H1 (cell line): ENCODE results near the gene CROT. TPM values are rescaled to one million over a fixed set of nuclear protein-coding genes. Genes with fewer than 3 reads are reported as not detected.

ENCODE experiments used
- CTCF ChIA-PET: fragments of 300-600 bp; sonication (Branson Sonifier 250); formaldehyde crosslinking; loops from one replicate; lab custom pipeline; 2021; ENCODE audit not compliant: partially characterized antibody; lab: Charles Lee
- POLR2A ChIA-PET: fragments of 300-600 bp; sonication (Branson Sonifier 250); formaldehyde crosslinking; loops from one replicate; lab custom pipeline; 2021; ENCODE audit warnings: inconsistent platforms; ENCODE audit not compliant: partially characterized antibody; lab: Charles Lee
- DNase-seq, 2 experiments: peaks; one replicate each; pipeline versions ENCODE4 v3.0.0 to v3.0.0-alpha.2; 2010 to 2022; ENCODE audit warnings: low spot score in 2 of 2, low read depth in 1 of 2, mixed read lengths in 1 of 2
- FAIRE-seq: peaks from 2 replicates; lab custom pipeline; 2011; peaks lifted over from hg19 to GRCh38; lab: Jason Lieb, UNC
- H2AFZ ChIP-seq: 2 replicates; pipeline ENCODE4 v1.8.1; 2012; ENCODE audit warnings: low read length, inconsistent platforms
- H2AK5ac ChIP-seq: 2 replicates; pipeline ENCODE4 v1.6.1; 2013; ENCODE audit warnings: low read depth, low read length
- H2BK120ac ChIP-seq: replicated peaks from 2 replicates; pipeline ENCODE3; 2013; ENCODE audit warnings: low read depth, low read length, inconsistent platforms
- H2BK12ac ChIP-seq: 2 replicates; pipeline ENCODE4 v1.6.1; 2013; ENCODE audit warnings: low read depth, low read length
- H2BK15ac ChIP-seq: 2 replicates; pipeline ENCODE4 v1.6.1; 2013; ENCODE audit warnings: low read length
- H2BK20ac ChIP-seq: 2 replicates; pipeline ENCODE4 v1.6.1; 2013; ENCODE audit warnings: low read length
- H2BK5ac ChIP-seq: 2 replicates; pipeline ENCODE4 v1.6.1; 2013; ENCODE audit warnings: low read depth, low read length
- H3K14ac ChIP-seq: 2 replicates; pipeline ENCODE4 v1.6.1; 2013; ENCODE audit warnings: inconsistent platforms; ENCODE audit not compliant: insufficient read length
- H3K18ac ChIP-seq: 2 replicates; pipeline ENCODE4 v1.6.1; 2013; ENCODE audit warnings: low read length; ENCODE audit errors: extremely low read depth
- H3K23ac ChIP-seq: 2 replicates; pipeline ENCODE4 v1.6.1; 2013; ENCODE audit warnings: inconsistent platforms; ENCODE audit not compliant: insufficient read length
- H3K23me2 ChIP-seq: 2 replicates; pipeline ENCODE4 v1.6.1; 2013; ENCODE audit warnings: low read depth, low read length
- H3K27ac ChIP-seq: 2 replicates; pipeline ENCODE4 v1.6.1; 2011; ENCODE audit warnings: low read depth, low read length, inconsistent platforms
- H3K27me3 ChIP-seq, 4 experiments: replicated peaks in 1 of 4; 1 replicate in 1 of 4; 2 replicates in 3 of 4; pipeline versions ENCODE4 v1.6.1 to v1.8.1; 2011 to 2013; ENCODE audit warnings: low read length in 3 of 4, mild to moderate bottlenecking in 3 of 4, inconsistent platforms in 2 of 4, mixed read lengths in 2 of 4, moderate library complexity in 1 of 4; ENCODE audit not compliant: control insufficient read depth in 3 of 4, insufficient read depth in 3 of 4; ENCODE audit errors: extremely low read depth in 1 of 4
- H3K36me3 ChIP-seq, 4 experiments: 2 replicates each; pipeline versions ENCODE4 v1.6.1 to v1.8.1; 2011 to 2013; ENCODE audit warnings: mild to moderate bottlenecking in 4 of 4, low read length in 3 of 4, moderate library complexity in 2 of 4, control low read depth in 1 of 4, inconsistent platforms in 1 of 4; ENCODE audit not compliant: insufficient read depth in 4 of 4, control insufficient read depth in 2 of 4
- H3K4ac ChIP-seq: replicated peaks from 2 replicates; pipeline ENCODE3; 2013; ENCODE audit warnings: low read length, low read depth, mixed read lengths, inconsistent platforms; ENCODE audit not compliant: insufficient read length
- H3K4me1 ChIP-seq, 4 experiments: replicated peaks in 1 of 4; 1 replicate in 1 of 4; 2 replicates in 3 of 4; pipeline versions ENCODE4 v1.6.1 to v1.8.1; 2011 to 2013; ENCODE audit warnings: low read length in 3 of 4, inconsistent platforms in 2 of 4, mixed read lengths in 1 of 4; ENCODE audit not compliant: insufficient read depth in 4 of 4, control insufficient read depth in 3 of 4
- H3K4me2 ChIP-seq, 2 experiments: 2 replicates each; pipeline versions ENCODE4 v1.6.1 to v1.8.1; 2011 to 2013; ENCODE audit warnings: low read depth in 2 of 2, low read length in 2 of 2, control low read depth in 1 of 2, inconsistent platforms in 1 of 2, mild to moderate bottlenecking in 1 of 2; ENCODE audit not compliant: insufficient read depth in 1 of 2
- H3K4me3 ChIP-seq, 4 experiments: fragments of 200-600, 300-600 bp in 1 of 4; sonication (generic), shearing (Covaris generic), sonication (Bioruptor Twin) in 1 of 4; 2 replicates each; pipeline versions ENCODE4 v1.5.1 to v1.8.1; 2011 to 2016; ENCODE audit warnings: low read length in 4 of 4, low read depth in 3 of 4, control low read depth in 2 of 4, inconsistent platforms in 2 of 4, mild to moderate bottlenecking in 2 of 4, mixed read lengths in 1 of 4, moderate library complexity in 1 of 4; ENCODE audit not compliant: insufficient read depth in 2 of 4; ENCODE audit errors: extremely low read depth in 1 of 4
- H3K56ac ChIP-seq: replicated peaks from 2 replicates; pipeline ENCODE3; 2013; ENCODE audit warnings: low read depth, mild to moderate bottlenecking, mixed read lengths, low read length, inconsistent platforms; ENCODE audit not compliant: insufficient read length
- H3K79me1 ChIP-seq: 2 replicates; pipeline ENCODE4 v1.6.1; 2013; ENCODE audit warnings: low read depth, low read length, control low read depth
- H3K79me2 ChIP-seq, 2 experiments: 2 replicates each; pipeline versions ENCODE4 v1.6.1 to v1.8.1; 2012 to 2013; ENCODE audit warnings: low read length in 2 of 2, mild to moderate bottlenecking in 2 of 2, inconsistent platforms in 1 of 2; ENCODE audit not compliant: insufficient read depth in 2 of 2, control insufficient read depth in 1 of 2
- H3K9ac ChIP-seq, 4 experiments: replicated peaks in 1 of 4; 1 replicate in 1 of 4; 2 replicates in 3 of 4; pipeline versions ENCODE4 v1.6.1 to v1.8.1; 2011 to 2013; ENCODE audit warnings: low read depth in 3 of 4, low read length in 3 of 4, control low read depth in 2 of 4, mild to moderate bottlenecking in 2 of 4, moderate library complexity in 2 of 4, inconsistent platforms in 1 of 4; ENCODE audit errors: extremely low read depth in 1 of 4
- H3K9me3 ChIP-seq, 2 experiments: 2 replicates each; pipeline versions ENCODE4 v1.6.1 to v1.8.1; 2012 to 2013; ENCODE audit warnings: mild to moderate bottlenecking in 2 of 2, moderate library complexity in 2 of 2, control low read depth in 1 of 2, inconsistent platforms in 1 of 2, low read depth in 1 of 2, low read length in 1 of 2, mixed read lengths in 1 of 2; ENCODE audit not compliant: insufficient read depth in 2 of 2
- H4K20me1 ChIP-seq, 2 experiments: replicated peaks in 1 of 2; 2 replicates each; pipeline versions ENCODE3 to v1.8.1; 2011 to 2013; ENCODE audit warnings: inconsistent platforms in 2 of 2, low read length in 2 of 2, mild to moderate bottlenecking in 1 of 2; ENCODE audit not compliant: insufficient read depth in 2 of 2, control insufficient read depth in 1 of 2
- H4K5ac ChIP-seq: 2 replicates; pipeline ENCODE4 v1.6.1; 2013; ENCODE audit warnings: low read length, low read depth, mixed read lengths, inconsistent platforms; ENCODE audit not compliant: insufficient read length
- H4K8ac ChIP-seq: 2 replicates; pipeline ENCODE4 v1.8.0; 2013; ENCODE audit warnings: mild to moderate bottlenecking, moderate library complexity, low read length, inconsistent platforms; ENCODE audit not compliant: insufficient read depth; ENCODE audit errors: extremely low read depth
- H4K91ac ChIP-seq: replicated peaks from 2 replicates; pipeline ENCODE3; 2013; ENCODE audit warnings: low read length, mixed read lengths, inconsistent platforms; ENCODE audit not compliant: insufficient read length
- CBX5 ChIP-seq: fragments of 300-800, 300-1000 bp; sonication (generic); IDR thresholded peaks from 2 replicates; pipeline ENCODE4 v1.7.1; 2016; ENCODE audit warnings: antibody characterized with exemption, low read length, low read depth
- GTF2F1 ChIP-seq: IDR thresholded peaks from 2 replicates; pipeline ENCODE4 v1.6.1; 2012; ENCODE audit warnings: low read depth, low read length, improper control_type of control experiment, borderline replicate concordance
- KDM4A ChIP-seq: IDR thresholded peaks from one replicate; pipeline ENCODE4 v1.7.1; 2012; ENCODE audit warnings: low read depth, mild to moderate bottlenecking, moderate library complexity, low read length, inconsistent platforms; ENCODE audit not compliant: severe bottlenecking
- KDM5A ChIP-seq: fragments of 200-600 bp; IDR thresholded peaks from 2 replicates; pipeline ENCODE4 v1.7.1; 2012; ENCODE audit warnings: mild to moderate bottlenecking, low read length, inconsistent platforms, mixed read lengths
- SIX5 ChIP-seq: IDR thresholded peaks from 2 replicates; pipeline ENCODE4 v1.6.1; 2011; ENCODE audit warnings: mild to moderate bottlenecking, low read depth, low read length
- TCF12 ChIP-seq: IDR thresholded peaks from 2 replicates; pipeline ENCODE4 v1.6.1; 2011; ENCODE audit warnings: low read depth, mild to moderate bottlenecking, low read length
- WGBS, 2 experiments: shearing (Covaris generic) in 1 of 2; methylation state at CpG; one replicate each; pipeline versions ENCODE4 v1.1.6 to v1.1.7; 2013 to 2015; ENCODE audit warnings: low lambda C conversion rate in 2 of 2, mixed read lengths in 2 of 2, inconsistent platforms in 1 of 2, low coverage in 1 of 2, missing lambda C conversion rate in 1 of 2; ENCODE audit not compliant: insufficient replicate concordance in 2 of 2, insufficient coverage in 1 of 2, insufficient read length in 1 of 2; ENCODE audit errors: extremely low coverage in 1 of 2, missing lambda C conversion rate in 1 of 2; 5-methylcytosine and 5-hydroxymethylcytosine counted together
- polyA plus RNA-seq, 7 experiments: library from polyadenylated mRNA; depleted of rRNA in 3 of 7; stranded (reverse) in 5 of 7; unstranded in 2 of 7; fragments of >200 nt in 5 of 7; fragments of 200-250 nt in 2 of 7; gene quantifications; 1 replicate in 5 of 7; 2 replicates in 1 of 7; 4 replicates in 1 of 7; pipeline versions ENCODE4 v1.2.1 to v1.2.3, GENCODE V29; 2011 to 2013; ENCODE audit warnings: missing spikeins in 2 of 7, mixed read lengths in 2 of 7
- total RNA-seq: library from RNA; stranded (reverse); fragmentation: NEBNext Ultra II Directional; extraction: Animal tissue kit (Norgen Biotek cat#: 25700); gene quantifications from 2 replicates; pipeline ENCODE4 v1.2.1, GENCODE V29; 2021

Gene CROT
- total and polyA plus RNA-seq, 2 of the 8 experiments (the other 6 are each of a cell fraction or from before 2014, with no cell fraction given), result 2.2 to 5.6 TPM

DNA sequence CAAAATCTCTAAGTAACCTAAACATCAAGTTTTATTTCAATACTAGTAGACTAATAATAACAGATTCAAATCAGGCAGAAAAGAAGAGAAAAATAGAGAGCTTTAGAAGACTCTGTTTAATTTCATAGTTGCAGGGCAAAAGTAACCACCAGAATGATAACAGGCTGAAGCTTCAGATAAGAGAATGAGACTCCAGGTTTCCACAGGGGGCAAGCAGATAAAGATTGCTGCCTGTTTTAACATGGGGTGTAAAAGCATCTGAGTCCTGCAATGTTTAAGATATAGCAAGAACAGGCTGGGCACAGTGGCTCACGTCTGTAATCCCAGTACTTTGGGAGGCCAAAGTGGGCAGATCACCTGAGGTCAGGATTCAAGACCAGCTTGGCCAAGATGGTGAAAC lies 11.0 kb downstream of the CROT start:
- Histone ChIP-seq H3K79me1 (no peaks in the 10 kb centered on the region), H2AK5ac (no peak overlapping the region), H3K23ac (no peak overlapping the region), H3K27me3 (no peaks in the 10 kb centered on the region), H2BK5ac (no peak overlapping the region), H2BK15ac (no peak overlapping the region), H4K91ac (no peak overlapping the region), H3K27ac (no peak overlapping the region), H2AFZ (no peak overlapping the region), H3K56ac (no peak overlapping the region), H4K20me1 (no peaks in the 10 kb centered on the region), H3K9me3 (peaks cover 40 to 43% of the 10 kb centered on the region in 2 experiments), H3K9ac (no peak overlapping the region), H3K4me2 (no peak overlapping the region), H3K23me2 (no peaks in the 10 kb centered on the region), H4K5ac (no peak overlapping the region), H3K4me1 (no peaks in the 10 kb centered on the region), H3K36me3 (peaks cover 0 to 42% (median 18%) of the 10 kb centered on the region in 4 experiments; a peak in 4 of 8 replicates), H2BK20ac (no peak overlapping the region), H3K18ac (no peak overlapping the region), H3K79me2 (no peaks in the 10 kb centered on the region), H3K4ac (no peak overlapping the region), H3K14ac (no peak overlapping the region), H2BK120ac (no peak overlapping the region), H3K4me3 (no peak overlapping the region), H2BK12ac (no peak overlapping the region), H4K8ac (no peak overlapping the region)
- WGBS, 2 experiments, result 92% methylated on average over 1 of the region's 1 CpG; no CpG with 5 or more reads in 1 of the 2 experiments
- CTCF ChIA-PET, result interaction anchor here (0.8 to 0.9 kb wide), 2 partner anchors 9 to 524 kb away, joined by 3 read pairs; no protein-coding TSS in a partner anchor
- POLR2A ChIA-PET, result no interaction called here
- FAIRE-seq (no peak), DNase-seq (no peak)
- TF ChIP-seq CBX5 (no peak), TCF12 (no peak), KDM4A (no peak), SIX5 (no peak), GTF2F1 (no peak), KDM5A (no peak)
